GM21528 (cell line): ENCODE data around the gene PYCARD.
"Not testable (repeated sequence)": the region's sequence is repeated elsewhere in the genome, so short reads cannot be mapped to it uniquely, and the experiment has no call there.

Experiments used
- ATAC-seq: cut with Tn5 transposase; IDR thresholded peaks from one replicate; pipeline ENCODE4 v1.9.1; 2021; ENCODE audit warnings: mild to moderate bottlenecking, moderate library complexity; ENCODE audit not compliant: unreplicated experiment, low FRiP score

The PYCARD gene

GRCh38 chr16:31191697-31192428 is 10.7 kb downstream of the PYCARD start:
- ATAC-seq: no peak

- ATAC-seq: no peak
Measured at GRCh38 chr16:31190818-31191444, 11.6 kb downstream of the PYCARD start.

- ATAC-seq: no peak
Measured at GRCh38 chr16:31190061-31190460, 12.5 kb downstream of the PYCARD start.

GRCh38 chr16:31189412-31189778 is 13.2 kb downstream of the PYCARD start:
- no peak for ATAC-seq

GRCh38 chr16:31188450-31189411 is 13.8 kb downstream of the PYCARD start:
- ATAC-seq: no peak

GRCh38 chr16:31187808-31188189 is 14.8 kb downstream of the PYCARD start:
- no peak for ATAC-seq

- no peak for ATAC-seq
Measured at GRCh38 chr16:31186930-31187807, 15.4 kb downstream of the PYCARD start.

- no peak for ATAC-seq
Measured at GRCh38 chr16:31186176-31186575, 16.4 kb downstream of the PYCARD start.

- ATAC-seq: no peak
Measured at GRCh38 chr16:31185339-31185738, 17.2 kb downstream of the PYCARD start.

GRCh38 chr16:31184888-31185287 is 17.7 kb downstream of the PYCARD start:
- ATAC-seq: no peak

- no peak for ATAC-seq
Measured at GRCh38 chr16:31183432-31184428, 18.8 kb downstream of the PYCARD start.

- no peak for ATAC-seq
Measured at GRCh38 chr16:31182391-31182790, 20.2 kb downstream of the PYCARD start.

- ATAC-seq: no peak
Measured at GRCh38 chr16:31181102-31181830, 21.3 kb downstream of the PYCARD start.

GRCh38 chr16:31179747-31180459 is 22.7 kb downstream of the PYCARD start, which contains the start of gene FUS:
TSS of gene FUS (plus strand) at chr16:31180139. CDS start at chr16:31180215, 76 bp downstream.
- peak; percentile 58 for ATAC-seq

- ATAC-seq: peak; percentile 3
Measured at GRCh38 chr16:31179219-31179746, 23.3 kb downstream of the PYCARD start.

GRCh38 chr16:31177136-31177535 is 25.4 kb downstream of the PYCARD start:
- ATAC-seq: no peak

GRCh38 chr16:31170048-31170447 is 32.5 kb downstream of the PYCARD start:
- ATAC-seq: not testable (repeated sequence)
